ENCODE data around the gene NCKIPSD.

GRCh38 chr3:48631516-48632448 lies 53.9 kb downstream of the NCKIPSD start:
- TF ChIP-seq EZH2phosphoT487 (IDR thresholded peaks at IDR 0.05; ENCODE audit: borderline replicate concordance, low read depth) (no peak), CTCF (IDR thresholded peaks at IDR 0.05) (no peak), MXI1 (IDR thresholded peaks at IDR 0.05; ENCODE audit: low read depth, low read length) (no peak), MAX (IDR thresholded peaks at IDR 0.05; ENCODE audit: low read depth) (no peak), EP300 (IDR thresholded peaks at IDR 0.05; ENCODE audit: borderline replicate concordance in 1 of 2, low read depth in 1 of 2, low read length in 1 of 2) (no peak), MEF2A (IDR thresholded peaks at IDR 0.05; ENCODE audit: borderline replicate concordance, low read depth) (no peak), USF1 (IDR thresholded peaks at IDR 0.05; ENCODE audit: borderline replicate concordance, low read depth) (no peak), SMC3 (IDR thresholded peaks at IDR 0.05; ENCODE audit: low read depth, low read length) (no peak)
